Stimulated activated CD8-positive, alpha-beta memory T cell treated with anti-CD3 and anti-CD28 coated beads, Interleukin-4, amount 100 ng/mL, for 24 hours (primary cell): ENCODE data around the gene MAML3.

Source experiments
- DNase-seq: peaks from one replicate; pipeline ENCODE4 v3.0.0-alpha.2; 2020; ENCODE audit warnings: low read depth

The MAML3 gene

GRCh38 chr4:139808808-139809756 is 344.9 kb downstream of the MAML3 start:
- DNase-seq = no peak

GRCh38 chr4:139808381-139808807 is 345.6 kb downstream of the MAML3 start:
- no peak for DNase-seq

GRCh38 chr4:139807483-139807882 is 346.5 kb downstream of the MAML3 start:
- no peak for DNase-seq

- DNase-seq = no peak
These were observed 347.1 kb downstream of the MAML3 start for GRCh38 chr4:139806929-139807328.

GRCh38 chr4:139802931-139803330 is 351.1 kb downstream of the MAML3 start:
- DNase-seq = no peak

GRCh38 chr4:139802488-139802887 is 351.5 kb downstream of the MAML3 start:
- no peak for DNase-seq

- DNase-seq = no peak
These were observed 352.1 kb downstream of the MAML3 start for GRCh38 chr4:139801895-139802294.

- no peak for DNase-seq
These were observed 353.9 kb downstream of the MAML3 start for GRCh38 chr4:139800082-139800481.

- no peak for DNase-seq
These were observed 354.4 kb downstream of the MAML3 start for GRCh38 chr4:139799615-139800014.

- DNase-seq = no peak
These were observed 355.5 kb downstream of the MAML3 start for GRCh38 chr4:139798456-139798855.

- DNase-seq = no peak
These were observed 356.7 kb downstream of the MAML3 start for GRCh38 chr4:139797287-139797686.

GRCh38 chr4:139795527-139796314 is 358.3 kb downstream of the MAML3 start:
- DNase-seq = no peak

- DNase-seq = no peak
These were observed 359.6 kb downstream of the MAML3 start for GRCh38 chr4:139794158-139794954.

- no peak for DNase-seq
These were observed 362.3 kb downstream of the MAML3 start for GRCh38 chr4:139791681-139792080.

- no peak for DNase-seq
These were observed 363.7 kb downstream of the MAML3 start for GRCh38 chr4:139790291-139790690.

- DNase-seq = no peak
These were observed 364.8 kb downstream of the MAML3 start for GRCh38 chr4:139789096-139789654.

- no peak for DNase-seq
These were observed 367.3 kb downstream of the MAML3 start for GRCh38 chr4:139786494-139787354.

- no peak for DNase-seq
These were observed 368.6 kb downstream of the MAML3 start for GRCh38 chr4:139785356-139785755.

GRCh38 chr4:139783741-139784484 is 370.1 kb downstream of the MAML3 start:
- DNase-seq = no peak

GRCh38 chr4:139782926-139783522 is 371.0 kb downstream of the MAML3 start:
- DNase-seq = no peak
